DOHH2 (cell line): ENCODE data around the gene PAPOLB.

Experiments
- H3F3A ChIP-seq: fragments of 200-600 bp; sonication (generic), shearing (Covaris generic); 2 replicates; pipeline ENCODE4 v1.6.0; 2016; ENCODE audit warnings: antibody characterized with exemption, mild to moderate bottlenecking; ENCODE audit not compliant: control insufficient read depth, insufficient read depth
- H3K27ac ChIP-seq: fragments of 200-600 bp; sonication (generic); 2 replicates; pipeline ENCODE4 v1.5.1; 2014; ENCODE audit warnings: low read depth, mild to moderate bottlenecking, low read length, moderate library complexity
- H3K27me3 ChIP-seq: fragments of 200-600 bp; sonication (generic); 2 replicates; pipeline ENCODE4 v1.6.1; 2014; ENCODE audit warnings: mild to moderate bottlenecking, low read length, mixed read lengths; ENCODE audit not compliant: control insufficient read depth
- H3K36me3 ChIP-seq: fragments of 200-600 bp; sonication (generic); 2 replicates; pipeline ENCODE4 v1.6.1; 2014; ENCODE audit warnings: mild to moderate bottlenecking, low read length, moderate library complexity, mixed read lengths; ENCODE audit not compliant: control insufficient read depth
- H3K4me1 ChIP-seq: fragments of 200-600 bp; sonication (generic); 2 replicates; pipeline ENCODE4 v1.6.1; 2014; ENCODE audit warnings: mild to moderate bottlenecking, low read length, mixed read lengths; ENCODE audit not compliant: control insufficient read depth
- H3K4me2 ChIP-seq: fragments of 200-600 bp; sonication (generic); 2 replicates; pipeline ENCODE4 v1.6.0; 2014; ENCODE audit warnings: mild to moderate bottlenecking, low read length, moderate library complexity
- H3K4me3 ChIP-seq: fragments of 200-600 bp; sonication (generic); 2 replicates; pipeline ENCODE4 v1.5.1; 2014; ENCODE audit warnings: mild to moderate bottlenecking, low read length, mixed read lengths
- H3K79me2 ChIP-seq: fragments of 200-600 bp; sonication (generic); 2 replicates; pipeline ENCODE4 v1.6.1; 2014; ENCODE audit warnings: mild to moderate bottlenecking, low read length, mixed read lengths; ENCODE audit not compliant: control insufficient read depth
- H3K9me2 ChIP-seq: fragments of 200-600 bp; sonication (generic); replicated peaks from 2 replicates; pipeline ENCODE4 v1.6.1; 2014; ENCODE audit warnings: mild to moderate bottlenecking, low read length, mixed read lengths; ENCODE audit not compliant: control insufficient read depth
- H3K9me3 ChIP-seq: fragments of 200-600 bp; sonication (generic); 2 replicates; pipeline ENCODE4 v1.6.1; 2014; ENCODE audit warnings: antibody characterized with exemption, low read length, mixed read lengths; ENCODE audit not compliant: control insufficient read depth, insufficient read depth
- H4K20me1 ChIP-seq: fragments of 200-600 bp; sonication (generic); 2 replicates; pipeline ENCODE4 v1.6.0; 2014; ENCODE audit warnings: low read depth, mild to moderate bottlenecking, antibody characterized with exemption, low read length, moderate library complexity; ENCODE audit not compliant: control insufficient read depth, insufficient read depth
- CTCF ChIP-seq: fragments of 200-600 bp; sonication (generic); IDR thresholded peaks from one replicate; pipeline ENCODE4 v1.5.1; 2014; ENCODE audit warnings: antibody characterized with exemption, mild to moderate bottlenecking, low read depth, low read length; ENCODE audit not compliant: poor library complexity, severe bottlenecking
- EZH2phosphoT487 ChIP-seq: fragments of 200-600 bp; sonication (generic); IDR thresholded peaks from 2 replicates; pipeline ENCODE4 v1.6.1; 2017; ENCODE audit warnings: borderline replicate concordance, mild to moderate bottlenecking, antibody characterized with exemption, low read length, moderate library complexity, mixed read lengths

PAPOLB gene

GRCh38 chr7:4833691-4834600, 27.9 kb downstream of the PAPOLB start:
- H3K27me3 ChIP-seq: no peaks in the 10 kb centered on the region

GRCh38 chr7:4833176-4833575, 28.7 kb downstream of the PAPOLB start:
- Histone ChIP-seq H3K9me3 (no peaks in the 10 kb centered on the region), H3K4me1 (no peaks in the 10 kb centered on the region), H3K36me3 (no peaks in the 10 kb centered on the region), H3K9me2 (no peaks in the 10 kb centered on the region), H3K27me3 (no peaks in the 10 kb centered on the region), H3K4me3 (no peak overlapping the region), H3F3A (no peaks in the 10 kb centered on the region), H3K27ac (no peak overlapping the region), H3K4me2 (no peak overlapping the region), H4K20me1 (no peaks in the 10 kb centered on the region), H3K79me2 (no peaks in the 10 kb centered on the region)
- TF ChIP-seq EZH2phosphoT487 (no peak), CTCF (no peak)

More at GRCh38 chr7:4833691-4834600, 27.9 kb downstream of the PAPOLB start:
- Histone ChIP-seq H3K4me3 (no peak overlapping the region), H4K20me1 (no peaks in the 10 kb centered on the region), H3K4me2 (no peak overlapping the region), H3K36me3 (no peaks in the 10 kb centered on the region), H3K4me1 (no peaks in the 10 kb centered on the region), H3K27ac (no peak overlapping the region), H3K9me2 (no peaks in the 10 kb centered on the region), H3F3A (no peaks in the 10 kb centered on the region), H3K9me3 (no peaks in the 10 kb centered on the region), H3K79me2 (no peaks in the 10 kb centered on the region)
- TF ChIP-seq EZH2phosphoT487 (no peak), CTCF (no peak)

GRCh38 chr7:4832711-4833110, 29.1 kb downstream of the PAPOLB start:
- Histone ChIP-seq H4K20me1 (no peaks in the 10 kb centered on the region), H3K4me1 (no peaks in the 10 kb centered on the region), H3K27me3 (no peaks in the 10 kb centered on the region), H3K4me2 (no peak overlapping the region), H3K79me2 (no peaks in the 10 kb centered on the region), H3K36me3 (no peaks in the 10 kb centered on the region), H3K9me3 (no peaks in the 10 kb centered on the region), H3K27ac (no peak overlapping the region), H3K4me3 (no peak overlapping the region), H3K9me2 (no peaks in the 10 kb centered on the region), H3F3A (no peaks in the 10 kb centered on the region)
- TF ChIP-seq EZH2phosphoT487: no peak
- TF ChIP-seq CTCF: no peak
